H9 (cell line): ENCODE data around the gene LRRC8B. TPM values are rescaled to one million over a fixed set of nuclear protein-coding genes. Genes with fewer than 3 reads are reported as not detected.

Experiments
- DNase-seq: peaks from one replicate; pipeline ENCODE4 v3.0.0-alpha.2; 2017
- H2AFZ ChIP-seq: one replicate; pipeline ENCODE4 v1.6.1; 2013; ENCODE audit warnings: mild to moderate bottlenecking, low read length, control low read depth, moderate library complexity
- H2AK5ac ChIP-seq: 2 replicates; pipeline ENCODE4 v1.6.1; 2013; ENCODE audit warnings: low read length, control low read depth, mixed read lengths; ENCODE audit not compliant: insufficient read length
- H2BK120ac ChIP-seq: one replicate; pipeline ENCODE4 v1.6.1; 2013; ENCODE audit warnings: low read depth, mild to moderate bottlenecking, low read length, control low read depth, inconsistent platforms; ENCODE audit not compliant: poor library complexity, severe bottlenecking
- H2BK12ac ChIP-seq: 2 replicates; pipeline ENCODE4 v1.6.1; 2013; ENCODE audit warnings: low read length, control low read depth, mixed read lengths, low read depth; ENCODE audit not compliant: insufficient read length
- H2BK15ac ChIP-seq: 2 replicates; pipeline ENCODE4 v1.6.1; 2013; ENCODE audit warnings: low read depth, low read length, control low read depth
- H2BK20ac ChIP-seq: one replicate; pipeline ENCODE4 v1.6.1; 2013; ENCODE audit warnings: low read depth, mild to moderate bottlenecking, low read length, control low read depth, inconsistent platforms; ENCODE audit not compliant: poor library complexity, severe bottlenecking
- H2BK5ac ChIP-seq: 2 replicates; pipeline ENCODE4 v1.6.1; 2013; ENCODE audit warnings: low read length, control low read depth, mixed read lengths; ENCODE audit not compliant: insufficient read length
- H3K14ac ChIP-seq: 2 replicates; pipeline ENCODE4 v1.6.1; 2013; ENCODE audit warnings: low read length, control low read depth; ENCODE audit not compliant: insufficient read depth
- H3K18ac ChIP-seq: 2 replicates; pipeline ENCODE4 v1.6.1; 2013; ENCODE audit warnings: low read depth, mild to moderate bottlenecking, mixed read lengths, low read length, control low read depth; ENCODE audit not compliant: insufficient read length
- H3K23ac ChIP-seq: 2 replicates; pipeline ENCODE4 v1.6.1; 2013; ENCODE audit warnings: low read length, control low read depth, mixed read lengths, low read depth; ENCODE audit not compliant: insufficient read length
- H3K23me2 ChIP-seq: 2 replicates; pipeline ENCODE4 v1.6.1; 2013; ENCODE audit warnings: low read depth, mild to moderate bottlenecking, mixed read lengths, low read length, control low read depth; ENCODE audit not compliant: insufficient read length, poor library complexity, severe bottlenecking
- H3K27ac ChIP-seq: 2 replicates; pipeline ENCODE4 v1.5.1; 2013; ENCODE audit warnings: low read length, control low read depth, mixed read lengths, low read depth; ENCODE audit not compliant: insufficient read length
- H3K27me3 ChIP-seq: 2 replicates; pipeline ENCODE4 v1.6.1; 2013; ENCODE audit warnings: low read length, control low read depth, inconsistent platforms; ENCODE audit not compliant: insufficient read depth
- H3K4ac ChIP-seq: 2 replicates; pipeline ENCODE4 v1.6.1; 2013; ENCODE audit warnings: low read depth, mild to moderate bottlenecking, control low read depth, inconsistent platforms, low read length, moderate library complexity
- H3K4me1 ChIP-seq: 2 replicates; pipeline ENCODE4 v1.6.1; 2013; ENCODE audit warnings: low read length, control low read depth, inconsistent platforms; ENCODE audit not compliant: insufficient read depth
- H3K4me2 ChIP-seq: 2 replicates; pipeline ENCODE4 v1.6.1; 2013; ENCODE audit warnings: low read length, control low read depth, mixed read lengths; ENCODE audit not compliant: insufficient read length, insufficient read depth
- H3K56ac ChIP-seq: 2 replicates; pipeline ENCODE4 v1.6.1; 2013; ENCODE audit warnings: low read depth, mild to moderate bottlenecking, mixed read lengths, low read length, control low read depth; ENCODE audit not compliant: insufficient read length
- H3K79me1 ChIP-seq: 2 replicates; pipeline ENCODE4 v1.6.1; 2013; ENCODE audit warnings: low read depth, mild to moderate bottlenecking, moderate library complexity, low read length, control low read depth, inconsistent platforms; ENCODE audit not compliant: insufficient read depth, poor library complexity, severe bottlenecking
- H3K79me2 ChIP-seq: 2 replicates; pipeline ENCODE4 v1.6.1; 2013; ENCODE audit warnings: low read length, control low read depth, inconsistent platforms; ENCODE audit not compliant: insufficient read depth
- H3K9ac ChIP-seq: 2 replicates; pipeline ENCODE4 v1.6.1; 2013; ENCODE audit warnings: low read length, control low read depth, mixed read lengths; ENCODE audit not compliant: insufficient read length; ENCODE audit errors: extremely low read depth
- H3K9me3 ChIP-seq: one replicate; pipeline ENCODE4 v1.6.1; 2013; ENCODE audit warnings: low read depth, low read length, inconsistent platforms; ENCODE audit not compliant: control insufficient read depth
- H3T11ph ChIP-seq: one replicate; pipeline ENCODE4 v1.6.1; 2013; ENCODE audit warnings: mild to moderate bottlenecking, low read length, control low read depth, inconsistent platforms
- H4K20me1 ChIP-seq: one replicate; pipeline ENCODE4 v1.6.1; 2013; ENCODE audit not compliant: control insufficient read depth, insufficient read length, insufficient read depth
- H4K5ac ChIP-seq: 2 replicates; pipeline ENCODE4 v1.6.1; 2013; ENCODE audit warnings: low read depth, mild to moderate bottlenecking, mixed read lengths, low read length, control low read depth; ENCODE audit not compliant: insufficient read length
- H4K8ac ChIP-seq: replicated peaks from 2 replicates; pipeline ENCODE4 v1.6.1; 2013; ENCODE audit warnings: low read length, control low read depth, mixed read lengths, low read depth; ENCODE audit not compliant: insufficient read length
- H4K91ac ChIP-seq: 2 replicates; pipeline ENCODE4 v1.6.1; 2013; ENCODE audit warnings: low read depth, mild to moderate bottlenecking, moderate library complexity, mixed read lengths, low read length, control low read depth; ENCODE audit not compliant: insufficient read length
- H3K27ac Mint-ChIP-seq, 3 experiments: 2 replicates in 2 of 3; 3 replicates in 1 of 3; pipeline ENCODE4 v1.8.0; 2020 to 2021; ENCODE audit warnings: mixed read lengths in 3 of 3, mild to moderate bottlenecking in 1 of 3, moderate library complexity in 1 of 3
- H3K27me3 Mint-ChIP-seq: 2 replicates; pipeline ENCODE4 v1.8.0; 2021; ENCODE audit warnings: low read depth, mild to moderate bottlenecking, moderate library complexity, mixed read lengths
- H3K36me3 Mint-ChIP-seq, 3 experiments: 2 replicates in 2 of 3; 3 replicates in 1 of 3; pipeline ENCODE4 v1.8.0; 2020 to 2021; ENCODE audit warnings: low read depth in 3 of 3, mixed read lengths in 3 of 3; ENCODE audit not compliant: insufficient read depth in 1 of 3
- H3K4me1 Mint-ChIP-seq, 2 experiments: 2 replicates each; pipeline ENCODE4 v1.8.0; 2020; ENCODE audit warnings: mixed read lengths in 2 of 2
- H3K4me3 Mint-ChIP-seq, 2 experiments: 2 replicates in 1 of 2; 3 replicates in 1 of 2; pipeline ENCODE4 v1.8.0; 2020 to 2021; ENCODE audit warnings: mild to moderate bottlenecking in 2 of 2, mixed read lengths in 2 of 2, moderate library complexity in 1 of 2
- H3K9me3 Mint-ChIP-seq, 2 experiments: 2 replicates in 1 of 2; 3 replicates in 1 of 2; pipeline ENCODE4 v1.8.0; 2020; ENCODE audit warnings: mild to moderate bottlenecking in 2 of 2, mixed read lengths in 2 of 2, moderate library complexity in 1 of 2
- CTCF ChIP-seq: fragments of 200-600 bp; sonication (generic); conservative IDR thresholded peaks from 3 replicates; pipeline ENCODE4 v1.8.0; 2021; ENCODE audit warnings: antibody characterized with exemption, mild to moderate bottlenecking
- WGBS: extraction: QIAGEN DNeasy Blood & Tissue Kit; methylation state at CpG from one replicate; pipeline ENCODE4 v1.1.7; 2013; ENCODE audit warnings: missing lambda C conversion rate, low lambda C conversion rate, mixed read lengths; ENCODE audit not compliant: insufficient read length; ENCODE audit errors: extremely low coverage; 5-methylcytosine and 5-hydroxymethylcytosine counted together
- total RNA-seq: library from RNA; stranded (reverse); gene quantifications from 2 replicates; pipeline ENCODE4 v1.2.1, GENCODE V29; 2021

The LRRC8B gene
- total RNA-seq, 1 experiment from 2014 or later = 33.2 TPM

GRCh38 chr1:89532866-89533265 is 8.2 kb downstream of the LRRC8B start:
- no peaks in the 10 kb centered on the region for H4K20me1 ChIP-seq
- no peak overlapping the region for H4K5ac ChIP-seq
- peaks cover 23 to 37% of the 10 kb centered on the region in 2 experiments for H3K4me1 Mint-ChIP-seq
- H2BK12ac ChIP-seq = no peak overlapping the region
- no peak overlapping the region for H3K9ac ChIP-seq
- no peak for DNase-seq
- no peak overlapping the region for H4K8ac ChIP-seq
- H4K91ac ChIP-seq = no peak overlapping the region
- H3T11ph ChIP-seq = no peak overlapping the region
- no peak overlapping the region for H3K4ac ChIP-seq
- peaks cover 6% of the 10 kb centered on the region; the same call in 1 of the 2 replicates for H3K4me1 ChIP-seq
- no peak overlapping the region for H3K14ac ChIP-seq
- no peak overlapping the region for H3K27ac ChIP-seq
- peaks cover 8 to 19% (median 18%) of the 10 kb centered on the region in 3 experiments; a peak in 6 of 7 replicates for H3K36me3 Mint-ChIP-seq
- H2BK5ac ChIP-seq = no peak overlapping the region
- H3K27me3 ChIP-seq = no peaks in the 10 kb centered on the region
- TF ChIP-seq CTCF = no peak
- no peak overlapping the region for H2BK120ac ChIP-seq
- no peak overlapping the region for H3K4me2 ChIP-seq
- H2BK15ac ChIP-seq = no peak overlapping the region
- no peaks in the 10 kb centered on the region for H3K9me3 ChIP-seq
- no peaks in the 10 kb centered on the region; a peak in 1 of 5 replicates for H3K9me3 Mint-ChIP-seq
- H3K27ac Mint-ChIP-seq = no peak overlapping the region
- H3K23ac ChIP-seq = no peak overlapping the region
- H3K18ac ChIP-seq = no peak overlapping the region
- no peaks in the 10 kb centered on the region for H3K23me2 ChIP-seq
- no peak overlapping the region for H2BK20ac ChIP-seq
- H3K4me3 Mint-ChIP-seq = no peak overlapping the region
- no peak overlapping the region for H3K56ac ChIP-seq
- no CpG with 5 or more reads among the region's 1 CpG for WGBS
- no peaks in the 10 kb centered on the region for H3K27me3 Mint-ChIP-seq
- H3K79me1 ChIP-seq = no peaks in the 10 kb centered on the region
- peaks cover 24% of the 10 kb centered on the region; the same call in 1 of the 2 replicates for H3K79me2 ChIP-seq
- H2AFZ ChIP-seq = no peak overlapping the region
- H2AK5ac ChIP-seq = no peak overlapping the region
